ENCODE data around the gene OR5M8. TPM values are rescaled to one million over a fixed set of nuclear protein-coding genes. Genes with fewer than 3 reads are reported as not detected.

The OR5M8 gene
- total RNA-seq (under 1 TPM in 1 of 2 donors, not detected in 1; 0.47 TPM), polyA plus RNA-seq (ENCODE audit: insufficient read depth, low read depth, low replicate concordance) (not detected)
- long read RNA-seq, donor 1: 0 reads
- long read RNA-seq, donor 2: 0 reads

GRCh38 chr11:56491270-56491669, at the start of gene OR5M8:
TSS of gene OR5M8 (minus strand) at chr11:56491370. CDS start at chr11:56491370, 0 bp downstream.
- intact Hi-C loops (cut with DNase I; ENCODE audit: low total_unique reads): no loop called here
- Histone ChIP-seq H3K27ac (no peak within 1 kb of the TSS), H3K4me3 (no peak within 1 kb of the TSS), H3K36me3 (ENCODE audit: low read depth, missing control alignments) (no peaks in the 10 kb centered on the region), H3K4me1 (no peaks in the 10 kb centered on the region), H3K27me3 (no peaks in the 10 kb centered on the region), H3K9me3 (no peaks in the 10 kb centered on the region)
- DNase-seq: no peak
- 64 to 69% methylated on average over 7 of the region's 7 CpGs for WGBS, 2 donors
- TF ChIP-seq POLR2A (IDR thresholded peaks at IDR 0.05) (no peak), CTCF (IDR thresholded peaks at IDR 0.05) (no peak)

DNA sequence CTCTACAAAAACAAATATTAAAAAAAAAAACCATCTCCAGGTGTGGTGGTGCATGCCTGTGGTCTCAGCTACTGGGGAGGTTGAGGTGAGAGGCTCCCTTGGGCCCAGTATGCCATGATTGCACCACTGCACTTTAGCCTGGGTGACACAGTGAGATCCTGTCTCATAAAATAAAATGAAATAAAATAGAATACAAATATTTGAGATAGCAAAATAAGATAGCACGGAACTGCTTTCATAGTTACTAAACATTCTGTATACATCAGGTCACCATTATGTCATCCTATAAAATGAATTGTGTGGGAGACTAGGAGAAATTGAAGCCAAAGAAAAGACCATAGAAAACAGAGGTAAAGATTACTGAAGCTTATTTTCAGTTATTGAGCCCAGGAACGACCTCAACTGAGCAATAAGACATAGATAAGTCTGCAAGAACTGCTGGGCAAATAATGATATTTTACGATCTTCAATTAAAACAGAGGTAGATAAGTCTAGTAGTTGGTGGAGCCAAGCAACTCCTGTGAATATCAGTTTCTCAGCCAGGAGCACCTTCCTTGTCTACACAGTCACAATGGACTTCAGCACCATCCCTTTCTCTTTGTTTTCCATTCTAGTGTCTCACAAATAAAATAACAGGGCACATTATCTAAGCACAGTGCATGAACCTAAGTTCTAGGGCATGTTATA, 42.0 kb upstream of the OR5M8 start:
- no peaks in the 10 kb centered on the region for H3K36me3 ChIP-seq (ENCODE audit: low read depth, missing control alignments)
- no peaks in the 10 kb centered on the region for H3K9me3 ChIP-seq
- no peak for TF ChIP-seq CTCF (IDR thresholded peaks at IDR 0.05)
- no peak for TF ChIP-seq POLR2A (IDR thresholded peaks at IDR 0.05)
- H3K4me3 ChIP-seq: no peak overlapping the region
- no peaks in the 10 kb centered on the region for H3K4me1 ChIP-seq
- intact Hi-C loops (cut with DNase I; ENCODE audit: low total_unique reads): no loop called here
- H3K27ac ChIP-seq: no peak overlapping the region
- H3K27me3 ChIP-seq: no peaks in the 10 kb centered on the region
- 78 to 90% methylated on average over 3 of the region's 3 CpGs for WGBS, 2 donors
- no peak for DNase-seq

- H3K27me3 ChIP-seq: no peaks in the 10 kb centered on the region
- no peaks in the 10 kb centered on the region for H3K9me3 ChIP-seq
- H3K4me1 ChIP-seq: no peaks in the 10 kb centered on the region
- no peak for DNase-seq
- H3K27ac ChIP-seq: no peak overlapping the region
- H3K4me3 ChIP-seq: no peak overlapping the region
- intact Hi-C loops (cut with DNase I; ENCODE audit: low total_unique reads): no loop called here
- TF ChIP-seq POLR2A (IDR thresholded peaks at IDR 0.05) (no peak), CTCF (IDR thresholded peaks at IDR 0.05) (no peak)
- 91 to 93% methylated on average over 2 of the region's 2 CpGs for WGBS, 2 donors
- H3K36me3 ChIP-seq (ENCODE audit: low read depth, missing control alignments): no peaks in the 10 kb centered on the region
Observed at GRCh38 chr11:56531856-56532255, 40.7 kb upstream of the OR5M8 start.

DNA sequence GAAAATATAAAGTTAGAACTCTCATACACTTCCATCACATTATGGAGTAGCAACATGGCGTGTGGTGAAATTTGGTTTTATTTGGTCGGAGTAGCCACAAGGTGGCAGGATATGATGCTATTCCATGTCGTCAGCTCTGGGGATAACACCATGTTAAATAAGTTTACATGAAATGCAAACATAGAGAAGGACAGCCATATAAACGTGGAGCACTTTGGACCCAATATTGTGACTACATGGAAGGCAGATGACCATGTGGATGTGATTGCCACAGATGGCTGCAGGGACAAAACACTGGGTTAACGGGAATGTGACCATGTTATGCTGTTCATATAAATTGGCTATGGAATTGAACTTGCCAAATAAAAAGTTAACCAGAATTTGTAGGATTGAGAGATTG, 30.8 kb upstream of the OR5M8 start:
- no peak for DNase-seq
- Histone ChIP-seq H3K27ac (no peak overlapping the region), H3K9me3 (no peaks in the 10 kb centered on the region), H3K27me3 (no peaks in the 10 kb centered on the region), H3K36me3 (ENCODE audit: low read depth, missing control alignments) (no peaks in the 10 kb centered on the region), H3K4me3 (no peak overlapping the region), H3K4me1 (no peaks in the 10 kb centered on the region)
- WGBS, 2 donors: 65 to 74% methylated on average over 5 of the region's 5 CpGs
- intact Hi-C loops (cut with DNase I; ENCODE audit: low total_unique reads): no loop called here
- TF ChIP-seq POLR2A (IDR thresholded peaks at IDR 0.05) (no peak), CTCF (IDR thresholded peaks at IDR 0.05) (no peak)

GRCh38 chr11:56513280-56513679, 22.1 kb upstream of the OR5M8 start:
- intact Hi-C loops (cut with DNase I; ENCODE audit: low total_unique reads): no loop called here
- Histone ChIP-seq H3K27ac (no peak overlapping the region), H3K36me3 (ENCODE audit: low read depth, missing control alignments) (no peaks in the 10 kb centered on the region), H3K9me3 (no peaks in the 10 kb centered on the region), H3K4me3 (no peak overlapping the region), H3K4me1 (no peaks in the 10 kb centered on the region), H3K27me3 (no peaks in the 10 kb centered on the region)
- 82 to 92% methylated on average over 1 of the region's 1 CpG for WGBS, 2 donors
- TF ChIP-seq CTCF (IDR thresholded peaks at IDR 0.05) (no peak), POLR2A (IDR thresholded peaks at IDR 0.05) (no peak)
- DNase-seq: no peak
